ENCODE data around the gene RNU7-1. TPM values are rescaled to one million over a fixed set of nuclear protein-coding genes. Genes with fewer than 3 reads are reported as not detected.

Gene RNU7-1
- polyA plus RNA-seq, 2 of the 4 experiments (the other 2 are of a cell fraction) = not detected

DNA sequence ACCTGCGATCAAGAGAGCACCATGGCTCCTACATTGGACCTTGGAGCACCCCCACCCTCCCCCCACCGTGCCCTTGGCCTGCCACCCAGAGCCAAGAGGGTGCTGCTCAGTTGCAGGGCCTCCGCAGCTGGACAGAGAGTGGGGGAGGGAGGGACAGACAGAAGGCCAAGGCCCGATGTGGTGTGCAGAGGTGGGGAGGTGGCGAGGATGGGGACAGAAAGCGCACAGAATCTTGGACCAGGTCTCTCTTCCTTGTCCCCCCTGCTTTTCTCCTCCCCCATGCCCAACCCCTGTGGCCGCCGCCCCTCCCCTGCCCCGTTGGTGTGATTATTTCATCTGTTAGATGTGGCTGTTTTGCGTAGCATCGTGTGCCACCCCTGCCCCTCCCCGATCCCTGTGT lies 1.8 kb upstream of the RNU7-1 start:
- 72% methylated on average over 12 of the region's 12 CpGs for WGBS (ENCODE audit: missing lambda C conversion rate)
- Histone ChIP-seq H3K27ac (no peak overlapping the region), H3K4me1 (peaks cover 42% of the 10 kb centered on the region), H3K4me3 (no peak overlapping the region), H3K4me2 (no peak overlapping the region), H3K9me3 (no peaks in the 10 kb centered on the region)
- TF ChIP-seq, protein P1, sequence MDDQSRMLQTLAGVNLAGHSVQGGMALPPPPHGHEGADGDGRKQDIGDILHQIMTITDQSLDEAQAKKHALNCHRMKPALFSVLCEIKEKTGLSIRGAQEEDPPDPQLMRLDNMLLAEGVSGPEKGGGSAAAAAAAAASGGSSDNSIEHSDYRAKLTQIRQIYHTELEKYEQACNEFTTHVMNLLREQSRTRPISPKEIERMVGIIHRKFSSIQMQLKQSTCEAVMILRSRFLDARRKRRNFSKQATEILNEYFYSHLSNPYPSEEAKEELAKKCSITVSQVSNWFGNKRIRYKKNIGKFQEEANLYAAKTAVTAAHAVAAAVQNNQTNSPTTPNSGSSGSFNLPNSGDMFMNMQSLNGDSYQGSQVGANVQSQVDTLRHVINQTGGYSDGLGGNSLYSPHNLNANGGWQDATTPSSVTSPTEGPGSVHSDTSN (IDR thresholded peaks at IDR 0.05) = no peak
- TF ChIP-seq HEYL (CRISPR knock-in tag; IDR thresholded peaks at IDR 0.05) = no peak
- TF ChIP-seq ZSCAN20 (CRISPR knock-in tag; IDR thresholded peaks at IDR 0.05) = no peak
- no peak for TF ChIP-seq SREBF2 (IDR thresholded peaks at IDR 0.05)
- no peak for TF ChIP-seq JUN (IDR thresholded peaks at IDR 0.05)
- POLR2A ChIA-PET = interaction anchor here (1.4 to 6.1 kb wide), 2 partner anchors 16 to 21 kb away, joined by 4 to 174 read pairs; no protein-coding TSS in a partner anchor
- DNase-seq (ENCODE audit: low read depth in 1 of 2, low spot score in 1 of 2) = no peak
- no peak for FAIRE-seq
- CTCF ChIA-PET = interaction anchor here (1.0 to 22.6 kb wide), 7 partner anchors 11 to 75 kb away, joined by 3 to 370 read pairs (median 64); partner anchors contain the start of genes ATN1, SPSB2 and TPI1
- no peak for ATAC-seq

DNA sequence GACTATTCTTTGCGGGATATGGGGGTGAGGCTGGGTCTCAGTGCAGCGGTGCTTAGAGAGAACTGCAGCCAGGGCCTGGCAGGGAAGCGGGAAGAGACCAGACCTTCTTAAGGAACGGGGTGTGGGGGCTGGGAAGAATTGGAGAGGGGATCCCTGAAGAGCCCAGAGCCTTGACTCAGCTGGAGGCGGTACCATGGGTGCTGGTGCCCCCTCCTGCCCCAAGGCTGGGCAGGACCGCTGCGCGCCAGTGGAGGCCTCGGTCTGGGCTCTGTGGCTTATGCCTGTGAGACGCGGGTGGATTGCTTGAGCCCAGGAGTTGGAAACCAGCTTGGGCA lies 1.3 kb upstream of the RNU7-1 start:
- Histone ChIP-seq H3K4me1 (peaks cover 42% of the 10 kb centered on the region), H3K4me2 (no peak overlapping the region), H3K4me3 (no peak overlapping the region), H3K9me3 (no peaks in the 10 kb centered on the region), H3K27ac (peak overlapping the region in 1 of 2 experiments; percentile 90; a peak in 2 of 6 replicates)
- ATAC-seq = no peak
- 93% methylated on average over 9 of the region's 11 CpGs for WGBS (ENCODE audit: missing lambda C conversion rate)
- DNase-seq (ENCODE audit: low read depth in 1 of 2, low spot score in 1 of 2) = no peak
- POLR2A ChIA-PET = interaction anchor here (0.6 to 6.1 kb wide), 3 partner anchors 20 to 70 kb away, joined by 3 to 174 read pairs (median 30); partner anchors contain the start of gene SPSB2
- no peak for FAIRE-seq
- CTCF ChIA-PET = interaction anchor here (6.1 to 22.6 kb wide), 4 partner anchors 15 to 72 kb away, joined by 23 to 370 read pairs (median 217); partner anchors contain the start of genes ATN1, SPSB2 and TPI1
- TF ChIP-seq NFE2L2 (conservative IDR thresholded peaks at IDR 0.05; ENCODE audit: low read length) (no peak), FOSL2 (IDR thresholded peaks at IDR 0.05) (no peak), FOSL2 (CRISPR knock-in tag; IDR thresholded peaks at IDR 0.05) (no peak), ZSCAN20 (CRISPR knock-in tag; IDR thresholded peaks at IDR 0.05) (no peak), RAD21 (conservative IDR thresholded peaks at IDR 0.05 in 1 of 2, IDR thresholded peaks at IDR 0.05 in 1 of 2) (no peak), GATA3 (IDR thresholded peaks at IDR 0.05; ENCODE audit: borderline replicate concordance) (no peak), RARB (CRISPR knock-in tag; IDR thresholded peaks at IDR 0.05) (no peak), POLR2AphosphoS2 (conservative IDR thresholded peaks at IDR 0.05; ENCODE audit: low read length) (no peak), HOXB13 (CRISPR knock-in tag; IDR thresholded peaks at IDR 0.05; ENCODE audit: low read depth) (no peak), MYC (IDR thresholded peaks at IDR 0.05; ENCODE audit: borderline replicate concordance, low read length) (no peak), RCOR1 (IDR thresholded peaks at IDR 0.05; ENCODE audit: low read depth, low read length) (no peak), TP53 (CRISPR knock-in tag; IDR thresholded peaks at IDR 0.05) (no peak), RNF2 (IDR thresholded peaks at IDR 0.05; ENCODE audit: borderline replicate concordance, low read depth) (no peak), NR3C1 (IDR thresholded peaks at IDR 0.05) (no peak), POLR2A (IDR thresholded peaks at IDR 0.05; ENCODE audit: low read length) (no peak), MAFK (IDR thresholded peaks at IDR 0.05; ENCODE audit: partially characterized antibody) (no peak)
- TF ChIP-seq, protein P2, sequence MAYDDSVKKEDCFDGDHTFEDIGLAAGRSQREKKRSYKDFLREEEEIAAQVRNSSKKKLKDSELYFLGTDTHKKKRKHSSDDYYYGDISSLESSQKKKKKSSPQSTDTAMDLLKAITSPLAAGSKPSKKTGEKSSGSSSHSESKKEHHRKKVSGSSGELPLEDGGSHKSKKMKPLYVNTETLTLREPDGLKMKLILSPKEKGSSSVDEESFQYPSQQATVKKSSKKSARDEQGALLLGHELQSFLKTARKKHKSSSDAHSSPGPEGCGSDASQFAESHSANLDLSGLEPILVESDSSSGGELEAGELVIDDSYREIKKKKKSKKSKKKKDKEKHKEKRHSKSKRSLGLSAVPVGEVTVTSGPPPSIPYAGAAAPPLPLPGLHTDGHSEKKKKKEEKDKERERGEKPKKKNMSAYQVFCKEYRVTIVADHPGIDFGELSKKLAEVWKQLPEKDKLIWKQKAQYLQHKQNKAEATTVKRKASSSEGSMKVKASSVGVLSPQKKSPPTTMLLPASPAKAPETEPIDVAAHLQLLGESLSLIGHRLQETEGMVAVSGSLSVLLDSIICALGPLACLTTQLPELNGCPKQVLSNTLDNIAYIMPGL (CRISPR knock-in tag; IDR thresholded peaks at IDR 0.05; ENCODE audit: borderline replicate concordance) = no peak
- TF ChIP-seq, protein P3, sequence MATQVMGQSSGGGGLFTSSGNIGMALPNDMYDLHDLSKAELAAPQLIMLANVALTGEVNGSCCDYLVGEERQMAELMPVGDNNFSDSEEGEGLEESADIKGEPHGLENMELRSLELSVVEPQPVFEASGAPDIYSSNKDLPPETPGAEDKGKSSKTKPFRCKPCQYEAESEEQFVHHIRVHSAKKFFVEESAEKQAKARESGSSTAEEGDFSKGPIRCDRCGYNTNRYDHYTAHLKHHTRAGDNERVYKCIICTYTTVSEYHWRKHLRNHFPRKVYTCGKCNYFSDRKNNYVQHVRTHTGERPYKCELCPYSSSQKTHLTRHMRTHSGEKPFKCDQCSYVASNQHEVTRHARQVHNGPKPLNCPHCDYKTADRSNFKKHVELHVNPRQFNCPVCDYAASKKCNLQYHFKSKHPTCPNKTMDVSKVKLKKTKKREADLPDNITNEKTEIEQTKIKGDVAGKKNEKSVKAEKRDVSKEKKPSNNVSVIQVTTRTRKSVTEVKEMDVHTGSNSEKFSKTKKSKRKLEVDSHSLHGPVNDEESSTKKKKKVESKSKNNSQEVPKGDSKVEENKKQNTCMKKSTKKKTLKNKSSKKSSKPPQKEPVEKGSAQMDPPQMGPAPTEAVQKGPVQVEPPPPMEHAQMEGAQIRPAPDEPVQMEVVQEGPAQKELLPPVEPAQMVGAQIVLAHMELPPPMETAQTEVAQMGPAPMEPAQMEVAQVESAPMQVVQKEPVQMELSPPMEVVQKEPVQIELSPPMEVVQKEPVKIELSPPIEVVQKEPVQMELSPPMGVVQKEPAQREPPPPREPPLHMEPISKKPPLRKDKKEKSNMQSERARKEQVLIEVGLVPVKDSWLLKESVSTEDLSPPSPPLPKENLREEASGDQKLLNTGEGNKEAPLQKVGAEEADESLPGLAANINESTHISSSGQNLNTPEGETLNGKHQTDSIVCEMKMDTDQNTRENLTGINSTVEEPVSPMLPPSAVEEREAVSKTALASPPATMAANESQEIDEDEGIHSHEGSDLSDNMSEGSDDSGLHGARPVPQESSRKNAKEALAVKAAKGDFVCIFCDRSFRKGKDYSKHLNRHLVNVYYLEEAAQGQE (IDR thresholded peaks at IDR 0.05) = no peak
- TF ChIP-seq, protein P4, sequence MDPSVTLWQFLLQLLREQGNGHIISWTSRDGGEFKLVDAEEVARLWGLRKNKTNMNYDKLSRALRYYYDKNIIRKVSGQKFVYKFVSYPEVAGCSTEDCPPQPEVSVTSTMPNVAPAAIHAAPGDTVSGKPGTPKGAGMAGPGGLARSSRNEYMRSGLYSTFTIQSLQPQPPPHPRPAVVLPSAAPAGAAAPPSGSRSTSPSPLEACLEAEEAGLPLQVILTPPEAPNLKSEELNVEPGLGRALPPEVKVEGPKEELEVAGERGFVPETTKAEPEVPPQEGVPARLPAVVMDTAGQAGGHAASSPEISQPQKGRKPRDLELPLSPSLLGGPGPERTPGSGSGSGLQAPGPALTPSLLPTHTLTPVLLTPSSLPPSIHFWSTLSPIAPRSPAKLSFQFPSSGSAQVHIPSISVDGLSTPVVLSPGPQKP (IDR thresholded peaks at IDR 0.05; ENCODE audit: low read depth, low read length) = no peak
- TF ChIP-seq, protein P1 (IDR thresholded peaks at IDR 0.05) = no peak

All from A549 (cell line).